Neural cell (in vitro differentiated cells): Measurements from ENCODE around the gene GNAS. TPM values are rescaled to one million over a fixed set of nuclear protein-coding genes. Genes with fewer than 3 reads are reported as not detected.

Source experiments
- H2AFZ ChIP-seq: fragments of 200-600, 300-800 bp; sonication (generic), shearing (Covaris generic); 2 replicates; pipeline ENCODE4 v1.6.0; 2014; ENCODE audit warnings: low read depth, mild to moderate bottlenecking, antibody characterized with exemption, low read length, moderate library complexity
- H3F3A ChIP-seq: fragments of 200-600 bp; shearing (Covaris generic); 2 replicates; pipeline ENCODE4 v1.6.1; 2016; ENCODE audit warnings: mild to moderate bottlenecking, moderate library complexity, mixed read lengths, antibody characterized with exemption, low read length; ENCODE audit not compliant: insufficient read depth, poor library complexity, severe bottlenecking
- H3K27ac ChIP-seq: fragments of 200-600, 300-800 bp; sonication (generic), shearing (Covaris generic); 2 replicates; pipeline ENCODE4 v1.5.1; 2014; ENCODE audit warnings: mild to moderate bottlenecking, low read length, moderate library complexity
- H3K27me3 ChIP-seq: fragments of 300-800, 200-600 bp; sonication (generic), shearing (Covaris generic); 2 replicates; pipeline ENCODE4 v1.6.0; 2014; ENCODE audit warnings: mild to moderate bottlenecking, low read depth, low read length, moderate library complexity; ENCODE audit not compliant: insufficient read depth
- H3K36me3 ChIP-seq: fragments of 300-800, 200-600 bp; sonication (generic), shearing (Covaris generic); 2 replicates; pipeline ENCODE4 v1.5.1; 2014; ENCODE audit warnings: mild to moderate bottlenecking, antibody characterized with exemption, low read length, moderate library complexity; ENCODE audit not compliant: insufficient read depth
- H3K4me2 ChIP-seq: fragments of 300-800, 200-600 bp; sonication (generic), shearing (Covaris generic); 2 replicates; pipeline ENCODE4 v1.6.0; 2014; ENCODE audit warnings: mild to moderate bottlenecking, low read length
- H3K4me3 ChIP-seq: fragments of 300-800, 200-600 bp; sonication (generic), shearing (Covaris generic); 2 replicates; pipeline ENCODE4 v1.5.1; 2014; ENCODE audit warnings: mild to moderate bottlenecking, low read length, moderate library complexity
- H3K79me2 ChIP-seq: fragments of 200-600 bp; shearing (Covaris generic); replicated peaks from 2 replicates; pipeline ENCODE4 v1.6.0; 2014; ENCODE audit warnings: mild to moderate bottlenecking, low read length, moderate library complexity; ENCODE audit not compliant: insufficient read depth
- H3K9ac ChIP-seq: fragments of 300-800, 200-600 bp; sonication (generic), shearing (Covaris generic); 2 replicates; pipeline ENCODE4 v1.6.1; 2016; ENCODE audit warnings: mild to moderate bottlenecking, low read length, mixed read lengths
- H3K9me2 ChIP-seq: fragments of 200-600 bp; shearing (Covaris generic); 2 replicates; pipeline ENCODE4 v1.6.1; 2016; ENCODE audit warnings: mild to moderate bottlenecking, low read length, mixed read lengths; ENCODE audit not compliant: insufficient read depth
- H3K9me3 ChIP-seq: fragments of 200-600, 300-800 bp; sonication (generic), shearing (Covaris generic); 2 replicates; pipeline ENCODE4 v1.6.1; 2016; ENCODE audit warnings: mild to moderate bottlenecking, mixed run types, low read length, moderate library complexity, mixed read lengths
- H4K20me1 ChIP-seq: fragments of 200-600 bp; shearing (Covaris generic); 2 replicates; pipeline ENCODE4 v1.6.1; 2016; ENCODE audit warnings: mild to moderate bottlenecking, mixed run types; ENCODE audit not compliant: insufficient read depth
- CTCF ChIP-seq: fragments of 450-650 bp; IDR thresholded peaks from 2 replicates; pipeline ENCODE4 v1.5.1; 2014; ENCODE audit warnings: antibody characterized with exemption, mild to moderate bottlenecking, moderate library complexity; ENCODE audit not compliant: poor library complexity, severe bottlenecking
- EP300 ChIP-seq: fragments of 450-650 bp; conservative IDR thresholded peaks from 2 replicates; pipeline ENCODE4 v1.6.1; 2014; ENCODE audit warnings: antibody characterized with exemption, mild to moderate bottlenecking, moderate library complexity; ENCODE audit not compliant: poor library complexity, severe bottlenecking
- EZH2 ChIP-seq: fragments of 200-600, 300-800 bp; shearing (Covaris generic), sonication (generic); IDR thresholded peaks from 2 replicates; pipeline ENCODE4 v1.6.1; 2014; ENCODE audit warnings: antibody characterized with exemption, low read length, borderline replicate concordance, mild to moderate bottlenecking; ENCODE audit not compliant: insufficient read depth, poor library complexity, severe bottlenecking
- MXI1 ChIP-seq: fragments of 450-650 bp; conservative IDR thresholded peaks from 2 replicates; pipeline ENCODE4 v1.6.1; 2014; ENCODE audit warnings: antibody characterized with exemption, mild to moderate bottlenecking; ENCODE audit not compliant: poor library complexity, severe bottlenecking
- POLR2AphosphoS5 ChIP-seq: IDR thresholded peaks from 2 replicates; pipeline ENCODE4 v1.6.1; 2012
- RAD21 ChIP-seq: fragments of 450-650 bp; conservative IDR thresholded peaks from 2 replicates; pipeline ENCODE4 v1.6.1; 2014; ENCODE audit warnings: antibody characterized with exemption, mild to moderate bottlenecking, moderate library complexity
- REST ChIP-seq: IDR thresholded peaks from 2 replicates; pipeline ENCODE4 v1.6.1; 2012; ENCODE audit warnings: borderline replicate concordance
- SMC3 ChIP-seq: fragments of 450-650 bp; conservative IDR thresholded peaks from 2 replicates; pipeline ENCODE4 v1.6.1; 2014; ENCODE audit warnings: antibody characterized with exemption, mild to moderate bottlenecking, moderate library complexity; ENCODE audit not compliant: poor library complexity
- TAF1 ChIP-seq: IDR thresholded peaks from 2 replicates; pipeline ENCODE4 v1.6.1; 2012; ENCODE audit warnings: low read depth
- polyA plus RNA-seq: library from polyadenylated mRNA; depleted of rRNA; stranded (reverse); fragments of >200 nt; gene quantifications from 2 replicates; pipeline ENCODE4 v1.2.3, GENCODE V29; 2014

GNAS gene
- polyA plus RNA-seq, 1 donor from 2014 or later, result 958 TPM

- H3K9me3 ChIP-seq, result no peaks in the 10 kb centered on the region
- H3K4me3 ChIP-seq, result peak overlapping the region; percentile 34
- H3K27ac ChIP-seq, result peak overlapping the region; percentile 79
- H3F3A ChIP-seq, result peaks cover 2% of the 10 kb centered on the region
- TF ChIP-seq POLR2AphosphoS5, result peak; percentile 60
- no peak for TF ChIP-seq EZH2
- no peaks in the 10 kb centered on the region for H3K36me3 ChIP-seq
- H3K9me2 ChIP-seq, result no peaks in the 10 kb centered on the region
- no peaks in the 10 kb centered on the region for H3K27me3 ChIP-seq
- no peaks in the 10 kb centered on the region for H3K79me2 ChIP-seq
- peak overlapping the region; percentile 4 for H2AFZ ChIP-seq
- H3K9ac ChIP-seq, result peak overlapping the region; percentile 52
- H3K4me2 ChIP-seq, result peak overlapping the region; percentile 31
- no peaks in the 10 kb centered on the region for H4K20me1 ChIP-seq
Observed at GRCh38 chr20:58877976-58878360, 25.5 kb downstream of the GNAS start.

GRCh38 chr20:58878399-58878798 lies 25.9 kb downstream of the GNAS start:
- Histone ChIP-seq H3K27ac (peak overlapping the region; percentile 79), H3K79me2 (no peaks in the 10 kb centered on the region), H4K20me1 (no peaks in the 10 kb centered on the region), H3K36me3 (no peaks in the 10 kb centered on the region), H3F3A (peaks cover 2% of the 10 kb centered on the region), H3K9ac (peak overlapping the region; percentile 52), H3K9me2 (no peaks in the 10 kb centered on the region), H3K27me3 (no peaks in the 10 kb centered on the region), H3K4me3 (peak overlapping the region; percentile 34), H3K9me3 (no peaks in the 10 kb centered on the region), H2AFZ (no peak overlapping the region), H3K4me2 (no peak overlapping the region)
- no peak for TF ChIP-seq RAD21
- no peak for TF ChIP-seq CTCF
- TF ChIP-seq SMC3, result no peak

- no peak overlapping the region for H3K4me2 ChIP-seq
- H3K4me3 ChIP-seq, result no peak overlapping the region
- H2AFZ ChIP-seq, result no peak overlapping the region
- no peaks in the 10 kb centered on the region for H3K36me3 ChIP-seq
- peaks cover 2% of the 10 kb centered on the region for H3F3A ChIP-seq
- no peaks in the 10 kb centered on the region for H4K20me1 ChIP-seq
- no peaks in the 10 kb centered on the region for H3K9me2 ChIP-seq
- no peak overlapping the region for H3K27ac ChIP-seq
- H3K79me2 ChIP-seq, result no peaks in the 10 kb centered on the region
- no peak for TF ChIP-seq MXI1
- TF ChIP-seq RAD21, result no peak
- no peak for TF ChIP-seq SMC3
- TF ChIP-seq CTCF, result no peak
- TF ChIP-seq REST, result no peak
- no peak for TF ChIP-seq TAF1
- no peak for TF ChIP-seq POLR2AphosphoS5
- no peak for TF ChIP-seq EP300
- no peaks in the 10 kb centered on the region for H3K27me3 ChIP-seq
- no peaks in the 10 kb centered on the region for H3K9me3 ChIP-seq
- no peak overlapping the region for H3K9ac ChIP-seq
Observed at GRCh38 chr20:58880441-58880840, 27.9 kb downstream of the GNAS start.
